Psoas muscle (tissue), 8 donors: ENCODE measurements around the gene SIGLEC8. TPM values are rescaled to one million over a fixed set of nuclear protein-coding genes. Genes with fewer than 3 reads are reported as not detected.

Experiments
- ATAC-seq, 4 donors: fragments of 200-7000 bp; cut with Tn5 transposase; one replicate each; pipeline ENCODE4 v1.9.1; 2020; ENCODE audit warnings: moderate library complexity in 3 of 4, mild to moderate bottlenecking in 2 of 4
- DNase-seq, 2 donors: peaks; one replicate each; pipeline ENCODE4 v3.0.0-alpha.2; 2020
- H3K27ac ChIP-seq: fragments of 200-600 bp; one replicate; pipeline ENCODE4 v1.8.0; 2022
- H3K27me3 ChIP-seq, 3 donors: fragments of 200-600 bp in 1 of 3; one replicate each; pipeline versions ENCODE4 v1.6.1 to v1.8.0; 2013 to 2022; ENCODE audit warnings: low read length in 2 of 3, mild to moderate bottlenecking in 2 of 3, moderate library complexity in 1 of 3; ENCODE audit not compliant: insufficient read depth in 3 of 3
- H3K36me3 ChIP-seq, 2 donors: fragments of 200-600 bp in 1 of 2; one replicate each; pipeline versions ENCODE4 v1.6.1 to v1.8.0; 2013 to 2022; ENCODE audit warnings: low read depth in 1 of 2, mild to moderate bottlenecking in 1 of 2, moderate library complexity in 1 of 2; ENCODE audit not compliant: insufficient read depth in 1 of 2
- H3K4me1 ChIP-seq: fragments of 200-600 bp; one replicate; pipeline ENCODE4 v1.8.0; 2022
- H3K4me3 ChIP-seq: fragments of 200-600 bp; one replicate; pipeline ENCODE4 v1.8.0; 2022; ENCODE audit warnings: mild to moderate bottlenecking
- H3K9me3 ChIP-seq: fragments of 200-600 bp; one replicate; pipeline ENCODE4 v1.8.0; 2022
- WGBS, 3 donors: extraction: QIAGEN DNeasy Blood & Tissue Kit; methylation state at CpG; one replicate each; pipeline versions ENCODE4 v1.1.6 to v1.1.7; 2013; 5-methylcytosine and 5-hydroxymethylcytosine counted together
- intact Hi-C, 2 donors: fragments of 100-400 bp; cut with DNase I; formaldehyde crosslinking; loops; one replicate each; pipeline versions ENCODE4 v1.11.0 to v1.14.2; 2022
- polyA plus RNA-seq, 3 donors: library from polyadenylated mRNA; stranded (reverse); fragments of 200-250 nt; gene quantifications; one replicate each; pipeline ENCODE4 v1.2.3, GENCODE V29; 2013
- total RNA-seq, 4 donors: library from RNA; stranded (reverse); fragmentation: NEBNext Ultra II Directional in 2 of 4; extraction: Animal tissue kit (Norgen Biotek cat#: 25700) in 2 of 4; gene quantifications; one replicate each; pipeline versions ENCODE4 v1.2.1 to v1.2.4, GENCODE V29; 2021 to 2023
- TF ChIP-seq, protein P1 (sequence below): fragments of 200-600 bp; IDR thresholded peaks from one replicate; pipeline ENCODE4 v1.8.0; 2022; ENCODE audit warnings: antibody characterized with exemption
- donor health status: healthy with polysubstance abuse.
- donor health status: DM: no; HTN: no; CAD: no; lungs with moderate emphysema.
- donor health status: Bipolar disorder and iron deficiency.
- donor health status: healthy.
- donor health status: DM: yes; HTN: yes; CAD: no.
- donor health status: DM: no; HTN: no; CAD: no.
- donor health status: DM: no; HTN: no; CAD: no.
- donor health status: DM: yes; HTN: yes; CAD: no.

SIGLEC8 gene
- total and polyA plus RNA-seq, 7 donors = 0.03 to 0.14 (median 0.11) TPM; not detected in 3

DNA sequence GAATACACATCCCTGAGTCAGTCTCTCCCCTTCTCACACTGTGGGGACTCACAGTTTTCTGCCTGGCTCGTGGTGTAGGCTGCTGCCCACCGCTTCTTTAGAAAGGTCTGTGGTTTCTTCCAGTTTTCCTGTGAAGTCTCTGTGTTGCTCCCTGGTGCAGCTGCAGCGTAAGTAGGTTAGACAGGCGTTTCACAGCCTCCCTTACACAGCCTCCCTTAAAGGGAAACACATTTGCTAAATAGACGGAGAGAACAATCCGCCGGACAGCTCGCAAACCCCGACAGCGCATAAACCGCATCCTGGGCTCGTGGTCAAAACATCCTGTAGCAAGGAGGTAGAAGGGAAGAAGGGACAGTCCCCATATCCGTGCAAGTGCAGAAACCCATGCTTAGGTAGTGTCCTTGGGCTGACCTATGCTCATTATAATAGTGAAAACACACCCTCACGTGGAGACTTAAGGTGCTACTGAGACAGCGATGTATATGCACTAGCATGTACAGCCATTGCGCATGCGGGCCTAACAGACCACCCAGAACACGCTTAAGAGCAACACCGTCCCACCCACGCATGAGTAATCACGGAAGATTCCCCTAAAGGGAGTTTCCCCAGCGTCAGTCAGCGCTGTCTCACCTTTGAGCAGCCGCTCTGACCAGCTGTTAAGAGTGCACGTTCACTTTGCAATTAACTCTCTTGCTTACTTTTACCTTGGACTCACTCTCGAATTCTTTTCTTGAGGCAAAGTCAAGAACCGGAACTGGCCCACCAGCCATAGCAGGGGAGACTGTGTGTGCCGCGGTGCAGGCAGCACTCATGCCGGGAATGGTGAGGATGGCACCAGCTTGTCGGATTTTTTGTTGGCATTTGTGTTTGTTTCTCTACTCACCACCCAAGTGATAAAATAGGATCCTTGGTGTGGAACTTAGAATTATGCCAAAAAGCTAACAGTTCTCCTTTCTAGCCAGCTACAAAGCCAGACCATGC is 16.6 kb downstream of the SIGLEC8 start:
- no peak for ATAC-seq
- no peaks in the 10 kb centered on the region for H3K9me3 ChIP-seq
- H3K27ac ChIP-seq = no peak overlapping the region
- TF ChIP-seq, protein P1, sequence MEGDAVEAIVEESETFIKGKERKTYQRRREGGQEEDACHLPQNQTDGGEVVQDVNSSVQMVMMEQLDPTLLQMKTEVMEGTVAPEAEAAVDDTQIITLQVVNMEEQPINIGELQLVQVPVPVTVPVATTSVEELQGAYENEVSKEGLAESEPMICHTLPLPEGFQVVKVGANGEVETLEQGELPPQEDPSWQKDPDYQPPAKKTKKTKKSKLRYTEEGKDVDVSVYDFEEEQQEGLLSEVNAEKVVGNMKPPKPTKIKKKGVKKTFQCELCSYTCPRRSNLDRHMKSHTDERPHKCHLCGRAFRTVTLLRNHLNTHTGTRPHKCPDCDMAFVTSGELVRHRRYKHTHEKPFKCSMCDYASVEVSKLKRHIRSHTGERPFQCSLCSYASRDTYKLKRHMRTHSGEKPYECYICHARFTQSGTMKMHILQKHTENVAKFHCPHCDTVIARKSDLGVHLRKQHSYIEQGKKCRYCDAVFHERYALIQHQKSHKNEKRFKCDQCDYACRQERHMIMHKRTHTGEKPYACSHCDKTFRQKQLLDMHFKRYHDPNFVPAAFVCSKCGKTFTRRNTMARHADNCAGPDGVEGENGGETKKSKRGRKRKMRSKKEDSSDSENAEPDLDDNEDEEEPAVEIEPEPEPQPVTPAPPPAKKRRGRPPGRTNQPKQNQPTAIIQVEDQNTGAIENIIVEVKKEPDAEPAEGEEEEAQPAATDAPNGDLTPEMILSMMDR = no peak
- DNase-seq = no peak
- H3K36me3 ChIP-seq = no peaks in the 10 kb centered on the region
- intact Hi-C loops = no loop called here
- 61 to 63% (median 61%) methylated on average over 31 of the region's 31 CpGs for WGBS, 3 donors
- no peak overlapping the region for H3K4me3 ChIP-seq
- H3K4me1 ChIP-seq = no peaks in the 10 kb centered on the region
- H3K27me3 ChIP-seq = peaks cover 0 to 21% (median 0%) of the 10 kb centered on the region in 3 donors

DNA sequence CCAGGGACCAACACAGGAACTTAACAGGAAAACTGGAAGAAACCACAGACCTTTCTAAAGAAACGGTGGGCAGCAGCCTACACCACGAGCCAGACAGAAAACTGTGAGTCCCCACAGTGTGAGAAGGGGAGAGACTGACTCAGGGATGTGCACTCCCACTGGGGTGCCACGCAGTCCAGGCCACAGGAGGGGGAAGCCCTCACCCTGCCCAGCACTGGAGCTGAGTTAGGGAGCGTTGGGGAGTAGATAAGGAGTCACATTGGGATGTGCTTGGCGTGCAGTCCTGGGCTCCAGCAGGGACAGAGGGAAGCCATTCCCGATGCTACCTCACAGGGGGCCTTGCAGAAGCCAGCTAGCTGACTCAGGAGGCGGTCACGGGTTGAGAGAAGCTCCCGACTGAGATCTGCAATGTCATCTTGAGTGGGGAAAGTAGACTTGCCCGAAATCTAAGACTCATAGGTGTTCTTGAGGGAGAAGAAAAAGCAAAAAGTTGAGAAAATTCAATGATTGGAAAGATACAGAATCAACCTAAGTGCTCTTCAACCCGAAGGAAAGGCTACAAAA is 17.3 kb downstream of the SIGLEC8 start:
- Histone ChIP-seq H3K27ac (no peak overlapping the region), H3K4me3 (no peak overlapping the region), H3K4me1 (no peaks in the 10 kb centered on the region), H3K9me3 (no peaks in the 10 kb centered on the region), H3K36me3 (no peaks in the 10 kb centered on the region), H3K27me3 (peaks cover 0 to 21% (median 2%) of the 10 kb centered on the region in 3 donors)
- TF ChIP-seq, protein P1 = no peak
- no peak for DNase-seq
- WGBS, 3 donors = 31 to 41% (median 34%) methylated on average over 11 of the region's 11 CpGs
- no peak for ATAC-seq
- intact Hi-C loops = no loop called here

DNA sequence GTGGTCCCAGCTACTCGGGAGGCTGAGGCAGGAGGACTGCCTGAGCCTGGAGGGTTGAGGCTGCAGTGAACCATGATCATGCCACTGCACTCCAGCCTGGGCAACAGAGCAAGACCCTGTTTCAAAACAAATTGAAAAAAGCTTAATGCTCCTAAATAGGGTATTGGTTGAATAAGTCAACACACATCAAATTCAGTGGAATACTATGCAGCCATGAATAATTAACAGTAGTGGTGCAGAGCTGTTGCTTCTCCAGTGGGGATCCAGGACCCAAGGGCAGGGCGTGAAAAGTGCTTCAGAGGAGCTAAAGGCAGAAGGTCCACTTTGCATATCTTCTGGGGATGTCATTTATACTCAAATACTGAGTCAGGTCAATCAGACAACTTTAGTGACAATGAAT is 18.2 kb downstream of the SIGLEC8 start:
- no peaks in the 10 kb centered on the region for H3K36me3 ChIP-seq
- TF ChIP-seq, protein P1 = no peak
- H3K27me3 ChIP-seq = peaks cover 0 to 21% (median 2%) of the 10 kb centered on the region in 3 donors
- ATAC-seq (no peak), DNase-seq (no peak)
- no peak overlapping the region for H3K27ac ChIP-seq
- no peaks in the 10 kb centered on the region for H3K4me1 ChIP-seq
- 62 to 80% (median 69%) methylated on average over 2 of the region's 2 CpGs for WGBS, 3 donors
- no peaks in the 10 kb centered on the region for H3K9me3 ChIP-seq
- H3K4me3 ChIP-seq = no peak overlapping the region
- intact Hi-C loops = no loop called here

DNA sequence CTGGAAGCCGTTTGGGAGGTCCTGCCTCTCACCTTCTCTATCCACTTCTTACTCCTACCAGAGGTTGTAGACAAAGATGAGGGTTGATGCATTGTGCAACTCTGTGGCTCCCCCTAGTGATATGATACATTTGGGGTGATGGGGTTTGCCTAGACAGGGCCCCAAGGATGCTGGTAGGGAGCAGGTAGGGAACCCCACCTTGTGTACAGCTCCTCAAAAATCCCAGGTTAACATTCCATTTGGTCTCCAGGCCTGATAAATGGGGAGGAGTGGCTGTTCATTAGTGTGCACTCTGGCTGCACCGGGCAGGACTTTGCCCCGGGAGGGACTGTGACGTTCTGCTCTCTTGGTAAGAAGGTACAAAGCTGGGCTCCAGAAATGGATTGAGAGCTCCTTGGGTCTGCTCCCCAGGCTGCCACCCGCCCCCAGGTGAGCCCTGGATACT is 19.2 kb downstream of the SIGLEC8 start:
- Histone ChIP-seq H3K9me3 (no peaks in the 10 kb centered on the region), H3K36me3 (no peaks in the 10 kb centered on the region), H3K27ac (no peak overlapping the region), H3K4me1 (no peaks in the 10 kb centered on the region), H3K27me3 (peaks cover 0 to 21% (median 2%) of the 10 kb centered on the region in 3 donors), H3K4me3 (no peak overlapping the region)
- TF ChIP-seq, protein P1 = peak; percentile 10
- DNase-seq (no peak), ATAC-seq (no peak)
- intact Hi-C loops = loop anchor here (5.0 kb wide), 1 partner anchor 102 kb away; no protein-coding TSS in a partner anchor
- WGBS, 3 donors = 42 to 48% (median 44%) methylated on average over 5 of the region's 5 CpGs
